Mesendoderm (in vitro differentiated cells): ENCODE measurements around the gene LYPD4.
A peak's percentile ranks its signal among the peaks of the same experiment; 100 is the strongest.

ENCODE experiments used
- DNase-seq: peaks from one replicate; pipeline ENCODE4 v3.0.0; 2013
- H2AK5ac ChIP-seq: 2 replicates; pipeline ENCODE4 v1.6.1; 2013; ENCODE audit warnings: low read length, inconsistent platforms
- H2BK120ac ChIP-seq: 2 replicates; pipeline ENCODE4 v1.6.1; 2013; ENCODE audit warnings: low read depth, mild to moderate bottlenecking, low read length, moderate library complexity, mixed read lengths
- H2BK15ac ChIP-seq: replicated peaks from 2 replicates; pipeline ENCODE4 v1.6.1; 2013; ENCODE audit warnings: low read depth, mild to moderate bottlenecking, moderate library complexity
- H2BK5ac ChIP-seq: 2 replicates; pipeline ENCODE4 v1.6.1; 2013; ENCODE audit warnings: low read length, inconsistent platforms
- H3K18ac ChIP-seq: 2 replicates; pipeline ENCODE4 v1.6.1; 2013; ENCODE audit warnings: mild to moderate bottlenecking, low read length, mixed read lengths
- H3K23ac ChIP-seq: one replicate; pipeline ENCODE4 v1.6.1; 2013; ENCODE audit warnings: low read length
- H3K27ac ChIP-seq: 2 replicates; pipeline ENCODE4 v1.5.1; 2013; ENCODE audit warnings: low read depth, mild to moderate bottlenecking, inconsistent platforms, low read length, moderate library complexity
- H3K27me3 ChIP-seq: 2 replicates; pipeline ENCODE4 v1.6.1; 2013; ENCODE audit warnings: low read length, control low read depth, mild to moderate bottlenecking, inconsistent platforms; ENCODE audit not compliant: insufficient read depth, poor library complexity
- H3K36me3 ChIP-seq: 2 replicates; pipeline ENCODE4 v1.6.1; 2013; ENCODE audit warnings: low read length, inconsistent platforms; ENCODE audit not compliant: control insufficient read depth, insufficient read depth
- H3K4ac ChIP-seq: one replicate; pipeline ENCODE4 v1.6.1; 2013; ENCODE audit warnings: low read depth, mild to moderate bottlenecking, low read length, moderate library complexity
- H3K4me1 ChIP-seq: 2 replicates; pipeline ENCODE4 v1.6.1; 2013; ENCODE audit warnings: low read depth, low read length, inconsistent platforms; ENCODE audit not compliant: control insufficient read depth
- H3K4me2 ChIP-seq: 2 replicates; pipeline ENCODE4 v1.6.1; 2013; ENCODE audit warnings: low read length
- H3K4me3 ChIP-seq: 2 replicates; pipeline ENCODE4 v1.5.1; 2013; ENCODE audit warnings: mild to moderate bottlenecking, low read length
- H3K56ac ChIP-seq: one replicate; pipeline ENCODE4 v1.6.1; 2013; ENCODE audit warnings: low read length
- H3K79me1 ChIP-seq: 2 replicates; pipeline ENCODE4 v1.6.1; 2013; ENCODE audit warnings: low read length, inconsistent platforms
- H3K79me2 ChIP-seq: 2 replicates; pipeline ENCODE4 v1.6.1; 2013; ENCODE audit warnings: mild to moderate bottlenecking, low read length; ENCODE audit not compliant: control insufficient read depth, insufficient read depth
- H3K9ac ChIP-seq: 2 replicates; pipeline ENCODE4 v1.6.1; 2013; ENCODE audit warnings: low read length, inconsistent platforms
- H4K5ac ChIP-seq: one replicate; pipeline ENCODE4 v1.6.1; 2013; ENCODE audit warnings: low read length
- H4K8ac ChIP-seq: one replicate; pipeline ENCODE4 v1.6.1; 2013; ENCODE audit warnings: low read depth, mild to moderate bottlenecking, control low read depth, low read length, moderate library complexity
- WGBS: extraction: QIAGEN DNeasy Blood & Tissue Kit; methylation state at CpG from one replicate; pipeline ENCODE4 v1.1.7; 2013; ENCODE audit warnings: low lambda C conversion rate, missing lambda C conversion rate; ENCODE audit not compliant: insufficient coverage; ENCODE audit errors: extremely low coverage; 5-methylcytosine and 5-hydroxymethylcytosine counted together

Gene LYPD4

GRCh38 chr19:41869374-41869955 lies 25.0 kb upstream of the LYPD4 start:
- Histone ChIP-seq H3K18ac (no peak overlapping the region), H4K5ac (no peak overlapping the region), H2AK5ac (no peak overlapping the region), H3K79me1 (peaks cover 16% of the 10 kb centered on the region), H2BK120ac (no peak overlapping the region), H3K27me3 (no peaks in the 10 kb centered on the region), H3K27ac (no peak overlapping the region), H3K4me3 (no peak overlapping the region), H3K36me3 (peaks cover 17% of the 10 kb centered on the region), H3K4me1 (no peaks in the 10 kb centered on the region), H3K4me2 (no peak overlapping the region), H4K8ac (no peak overlapping the region), H3K23ac (no peak overlapping the region), H3K4ac (no peak overlapping the region), H3K79me2 (peaks cover 16% of the 10 kb centered on the region), H3K9ac (no peak overlapping the region), H2BK5ac (no peak overlapping the region), H2BK15ac (no peak overlapping the region), H3K56ac (no peak overlapping the region)
- no CpG with 5 or more reads among the region's 13 CpGs for WGBS
- no peak for DNase-seq

DNA sequence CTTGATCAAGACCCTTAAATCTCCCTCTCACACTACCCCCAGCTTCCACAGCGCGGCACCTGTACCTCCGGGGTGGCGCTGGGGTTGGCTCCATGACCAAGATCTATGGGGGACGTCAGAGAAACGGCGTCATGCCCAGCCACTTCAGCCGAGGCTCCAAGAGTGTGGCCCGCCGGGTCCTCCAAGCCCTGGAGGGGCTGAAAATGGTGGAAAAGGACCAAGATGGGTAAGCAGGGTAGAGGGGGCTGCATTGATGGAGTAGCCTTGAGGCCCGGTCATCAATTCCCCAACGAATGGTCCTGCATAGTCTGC lies 24.5 kb upstream of the LYPD4 start:
- Histone ChIP-seq H3K4me1 (no peaks in the 10 kb centered on the region), H3K4ac (no peak overlapping the region), H3K27ac (no peak overlapping the region), H2BK120ac (no peak overlapping the region), H3K79me1 (peaks cover 19% of the 10 kb centered on the region), H3K18ac (no peak overlapping the region), H2AK5ac (no peak overlapping the region), H4K5ac (no peak overlapping the region), H3K36me3 (peaks cover 21% of the 10 kb centered on the region), H3K23ac (no peak overlapping the region), H3K79me2 (peaks cover 21% of the 10 kb centered on the region), H2BK5ac (no peak overlapping the region), H3K27me3 (no peaks in the 10 kb centered on the region), H3K9ac (no peak overlapping the region), H2BK15ac (no peak overlapping the region), H3K56ac (no peak overlapping the region), H4K8ac (no peak overlapping the region), H3K4me3 (no peak overlapping the region), H3K4me2 (no peak overlapping the region)
- WGBS = no CpG with 5 or more reads among the region's 12 CpGs
- DNase-seq = no peak

GRCh38 chr19:41868120-41868988 lies 23.9 kb upstream of the LYPD4 start:
- Histone ChIP-seq H3K4me1 (peaks cover 2% of the 10 kb centered on the region), H3K27ac (no peak overlapping the region), H2BK5ac (no peak overlapping the region), H3K79me1 (peaks cover 21% of the 10 kb centered on the region), H2BK120ac (no peak overlapping the region), H4K5ac (no peak overlapping the region), H2AK5ac (no peak overlapping the region), H3K79me2 (peaks cover 24% of the 10 kb centered on the region), H3K23ac (no peak overlapping the region), H3K4me2 (no peak overlapping the region), H3K9ac (no peak overlapping the region), H3K18ac (no peak overlapping the region), H2BK15ac (no peak overlapping the region), H3K4ac (no peak overlapping the region), H3K36me3 (peaks cover 24% of the 10 kb centered on the region), H3K27me3 (no peaks in the 10 kb centered on the region), H3K56ac (no peak overlapping the region), H4K8ac (no peak overlapping the region), H3K4me3 (no peak overlapping the region)
- no peak for DNase-seq
- no CpG with 5 or more reads among the region's 10 CpGs for WGBS

GRCh38 chr19:41866284-41866683 lies 21.8 kb upstream of the LYPD4 start:
- peaks cover 33% of the 10 kb centered on the region for H3K79me1 ChIP-seq
- no peak overlapping the region for H4K8ac ChIP-seq
- H3K36me3 ChIP-seq = peaks cover 31% of the 10 kb centered on the region
- no peak for DNase-seq
- no peak overlapping the region for H2AK5ac ChIP-seq
- H3K4me1 ChIP-seq = peaks cover 8% of the 10 kb centered on the region
- no peak overlapping the region for H2BK15ac ChIP-seq
- no peak overlapping the region for H3K23ac ChIP-seq
- peak overlapping the region; percentile 23 for H3K9ac ChIP-seq
- H3K4ac ChIP-seq = no peak overlapping the region
- no CpG with 5 or more reads among the region's 3 CpGs for WGBS
- H4K5ac ChIP-seq = no peak overlapping the region
- no peak overlapping the region for H3K4me2 ChIP-seq
- H3K4me3 ChIP-seq = no peak overlapping the region
- H3K18ac ChIP-seq = no peak overlapping the region
- H3K56ac ChIP-seq = no peak overlapping the region
- no peaks in the 10 kb centered on the region for H3K27me3 ChIP-seq
- H3K27ac ChIP-seq = no peak overlapping the region
- no peak overlapping the region for H2BK120ac ChIP-seq
- peaks cover 45% of the 10 kb centered on the region for H3K79me2 ChIP-seq
- no peak overlapping the region for H2BK5ac ChIP-seq

DNA sequence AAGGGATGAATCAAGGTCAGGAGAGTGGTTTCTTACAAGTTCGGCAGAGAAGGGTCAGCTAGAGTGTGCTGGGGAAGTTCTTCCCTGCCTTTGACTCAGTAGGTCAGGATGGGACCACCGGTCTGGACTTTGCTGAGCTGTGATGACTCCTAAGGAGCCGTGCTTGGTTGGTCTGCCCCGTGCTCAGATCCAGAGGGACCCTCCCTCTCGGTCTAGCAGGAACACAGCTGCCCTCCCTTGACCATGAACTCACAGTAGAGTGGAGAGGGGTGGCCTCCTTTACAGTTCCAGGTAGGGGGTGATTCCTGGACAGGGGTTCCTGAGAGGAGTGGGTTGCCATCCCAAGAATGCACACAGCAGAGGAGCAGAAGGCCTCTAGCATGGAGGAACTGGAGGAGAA lies 19.9 kb upstream of the LYPD4 start:
- H3K79me1 ChIP-seq = peaks cover 35% of the 10 kb centered on the region
- H2BK5ac ChIP-seq = no peak overlapping the region
- H3K4me1 ChIP-seq = peaks cover 8% of the 10 kb centered on the region
- H3K4me2 ChIP-seq = no peak overlapping the region
- H3K4me3 ChIP-seq = no peak overlapping the region
- no peaks in the 10 kb centered on the region for H3K27me3 ChIP-seq
- no peak overlapping the region for H3K4ac ChIP-seq
- H2BK15ac ChIP-seq = no peak overlapping the region
- no peak overlapping the region for H2BK120ac ChIP-seq
- H3K36me3 ChIP-seq = peaks cover 33% of the 10 kb centered on the region
- no peak overlapping the region for H4K5ac ChIP-seq
- H3K56ac ChIP-seq = peak overlapping the region; percentile 46
- peak overlapping the region; percentile 36 for H3K9ac ChIP-seq
- no peak overlapping the region for H3K27ac ChIP-seq
- H4K8ac ChIP-seq = no peak overlapping the region
- no peak for DNase-seq
- peaks cover 57% of the 10 kb centered on the region for H3K79me2 ChIP-seq
- no peak overlapping the region for H3K18ac ChIP-seq
- WGBS = no CpG with 5 or more reads among the region's 5 CpGs
- H2AK5ac ChIP-seq = no peak overlapping the region
- H3K23ac ChIP-seq = no peak overlapping the region
